Spleen (tissue), 7 donors: ENCODE data around the gene FAM53B.

Experiments used
- POLR2A ChIP-seq, 3 donors: fragments of 450-650 bp; IDR thresholded peaks; one replicate each; pipeline ENCODE4 v1.5.1; 2017; ENCODE audit warnings: antibody characterized with exemption in 3 of 3, mild to moderate bottlenecking in 1 of 3
- TF ChIP-seq, protein P1 (sequence below), 11 experiments: fragments of 200-600 bp in 7 of 11; fragments of 450-650 bp in 4 of 11; sonication (generic) in 4 of 11; IDR thresholded peaks in 8 of 11; conservative IDR thresholded peaks in 3 of 11; 1 replicate in 7 of 11; 2 replicates in 4 of 11; pipeline versions ENCODE4 v1.4.0 to v1.8.0; 2016 to 2021; ENCODE audit warnings: antibody characterized with exemption in 11 of 11, inconsistent platforms in 4 of 11, mild to moderate bottlenecking in 1 of 11
- donor health status: DM: no; HTN: no; CAD: no; lungs with moderate emphysema.
- donor health status: DM: no; HTN: no; CAD: no.
- donor health status: DM: no; HTN: no; CAD: no.

GRCh38 chr10:124708246-124708779 is 35.9 kb downstream of the FAM53B start:
- TF ChIP-seq POLR2A (IDR thresholded peaks at IDR 0.05) = no peak
- TF ChIP-seq, protein P1, sequence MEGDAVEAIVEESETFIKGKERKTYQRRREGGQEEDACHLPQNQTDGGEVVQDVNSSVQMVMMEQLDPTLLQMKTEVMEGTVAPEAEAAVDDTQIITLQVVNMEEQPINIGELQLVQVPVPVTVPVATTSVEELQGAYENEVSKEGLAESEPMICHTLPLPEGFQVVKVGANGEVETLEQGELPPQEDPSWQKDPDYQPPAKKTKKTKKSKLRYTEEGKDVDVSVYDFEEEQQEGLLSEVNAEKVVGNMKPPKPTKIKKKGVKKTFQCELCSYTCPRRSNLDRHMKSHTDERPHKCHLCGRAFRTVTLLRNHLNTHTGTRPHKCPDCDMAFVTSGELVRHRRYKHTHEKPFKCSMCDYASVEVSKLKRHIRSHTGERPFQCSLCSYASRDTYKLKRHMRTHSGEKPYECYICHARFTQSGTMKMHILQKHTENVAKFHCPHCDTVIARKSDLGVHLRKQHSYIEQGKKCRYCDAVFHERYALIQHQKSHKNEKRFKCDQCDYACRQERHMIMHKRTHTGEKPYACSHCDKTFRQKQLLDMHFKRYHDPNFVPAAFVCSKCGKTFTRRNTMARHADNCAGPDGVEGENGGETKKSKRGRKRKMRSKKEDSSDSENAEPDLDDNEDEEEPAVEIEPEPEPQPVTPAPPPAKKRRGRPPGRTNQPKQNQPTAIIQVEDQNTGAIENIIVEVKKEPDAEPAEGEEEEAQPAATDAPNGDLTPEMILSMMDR (IDR thresholded peaks at IDR 0.05 in 8 of 11, conservative IDR thresholded peaks at IDR 0.05 in 3 of 11) = no peak
